ENCODE results near the gene NMNAT1. TPM values are rescaled to one million over a fixed set of nuclear protein-coding genes. Genes with fewer than 3 reads are reported as not detected.

NMNAT1 gene
- total and polyA plus RNA-seq, 2 donors (not counting 1 experiment from before 2014, with no cell fraction given): 11.5 to 17.2 TPM

GRCh38 chr1:9927259-9927658 lies 16.0 kb upstream of the NMNAT1 start:
- no peak overlapping the region for H3K9ac ChIP-seq (ENCODE audit: insufficient read depth, low read length)

GRCh38 chr1:9929431-9930385 lies 13.6 kb upstream of the NMNAT1 start:
- Histone ChIP-seq H3K4me3 (replicated peaks in 1 of 4; ENCODE audit: control extremely low read depth in 1 of 4, insufficient read depth in 1 of 4, low read depth in 3 of 4, low read length in 4 of 4) (no peak overlapping the region), H3K36me3 (ENCODE audit: control insufficient read depth, insufficient read depth, low read length) (no peaks in the 10 kb centered on the region), H3K9me3 (ENCODE audit: control insufficient read depth, insufficient read depth, low read depth, low read length) (no peaks in the 10 kb centered on the region), H2AFZ (ENCODE audit: low read length) (no peak overlapping the region), H4K20me1 (ENCODE audit: control insufficient read depth, extremely low read depth, insufficient read depth, low read length) (no peaks in the 10 kb centered on the region), H3K27ac (ENCODE audit: insufficient read depth, low read length) (no peak overlapping the region), H3K79me2 (ENCODE audit: control insufficient read depth, insufficient read depth, low read length) (no peaks in the 10 kb centered on the region), H3K9ac (ENCODE audit: insufficient read depth, low read length) (no peak overlapping the region), H3K4me2 (ENCODE audit: extremely low read depth, insufficient read depth, low read length) (no peak overlapping the region), H3K4me1 (ENCODE audit: control insufficient read depth, extremely low read depth, insufficient read depth, low read length) (no peaks in the 10 kb centered on the region), H3K27me3 (ENCODE audit: control insufficient read depth, insufficient read depth, low read length) (no peaks in the 10 kb centered on the region)
- DNase-seq (ENCODE audit: low read depth in 2 of 2): no peak
- TF ChIP-seq, protein P1, sequence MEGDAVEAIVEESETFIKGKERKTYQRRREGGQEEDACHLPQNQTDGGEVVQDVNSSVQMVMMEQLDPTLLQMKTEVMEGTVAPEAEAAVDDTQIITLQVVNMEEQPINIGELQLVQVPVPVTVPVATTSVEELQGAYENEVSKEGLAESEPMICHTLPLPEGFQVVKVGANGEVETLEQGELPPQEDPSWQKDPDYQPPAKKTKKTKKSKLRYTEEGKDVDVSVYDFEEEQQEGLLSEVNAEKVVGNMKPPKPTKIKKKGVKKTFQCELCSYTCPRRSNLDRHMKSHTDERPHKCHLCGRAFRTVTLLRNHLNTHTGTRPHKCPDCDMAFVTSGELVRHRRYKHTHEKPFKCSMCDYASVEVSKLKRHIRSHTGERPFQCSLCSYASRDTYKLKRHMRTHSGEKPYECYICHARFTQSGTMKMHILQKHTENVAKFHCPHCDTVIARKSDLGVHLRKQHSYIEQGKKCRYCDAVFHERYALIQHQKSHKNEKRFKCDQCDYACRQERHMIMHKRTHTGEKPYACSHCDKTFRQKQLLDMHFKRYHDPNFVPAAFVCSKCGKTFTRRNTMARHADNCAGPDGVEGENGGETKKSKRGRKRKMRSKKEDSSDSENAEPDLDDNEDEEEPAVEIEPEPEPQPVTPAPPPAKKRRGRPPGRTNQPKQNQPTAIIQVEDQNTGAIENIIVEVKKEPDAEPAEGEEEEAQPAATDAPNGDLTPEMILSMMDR (conservative IDR thresholded peaks at IDR 0.05 in 1 of 2, IDR thresholded peaks at IDR 0.05 in 1 of 2; ENCODE audit: low read depth in 1 of 2, low read length in 2 of 2): no peak
- no peak for TF ChIP-seq EZH2 (IDR thresholded peaks at IDR 0.05; ENCODE audit: low read length, missing control alignments)

More at GRCh38 chr1:9927259-9927658, 16.0 kb upstream of the NMNAT1 start:
- no peak overlapping the region for H3K4me2 ChIP-seq (ENCODE audit: extremely low read depth, insufficient read depth, low read length)
- no peaks in the 10 kb centered on the region for H3K4me1 ChIP-seq (ENCODE audit: control insufficient read depth, extremely low read depth, insufficient read depth, low read length)
- no peaks in the 10 kb centered on the region for H3K27me3 ChIP-seq (ENCODE audit: control insufficient read depth, insufficient read depth, low read length)
- no peak overlapping the region for H3K27ac ChIP-seq (ENCODE audit: insufficient read depth, low read length)
- no peaks in the 10 kb centered on the region for H4K20me1 ChIP-seq (ENCODE audit: control insufficient read depth, extremely low read depth, insufficient read depth, low read length)
- H3K9me3 ChIP-seq (ENCODE audit: control insufficient read depth, insufficient read depth, low read depth, low read length): no peaks in the 10 kb centered on the region
- H2AFZ ChIP-seq (ENCODE audit: low read length): no peak overlapping the region
- H3K79me2 ChIP-seq (ENCODE audit: control insufficient read depth, insufficient read depth, low read length): no peaks in the 10 kb centered on the region
- no peaks in the 10 kb centered on the region for H3K36me3 ChIP-seq (ENCODE audit: control insufficient read depth, insufficient read depth, low read length)
- no peak overlapping the region for H3K4me3 ChIP-seq (replicated peaks in 1 of 4; ENCODE audit: control extremely low read depth in 1 of 4, insufficient read depth in 1 of 4, low read depth in 3 of 4, low read length in 4 of 4)
- TF ChIP-seq EZH2 (IDR thresholded peaks at IDR 0.05; ENCODE audit: low read length, missing control alignments): no peak
- TF ChIP-seq, protein P1 (conservative IDR thresholded peaks at IDR 0.05 in 1 of 2, IDR thresholded peaks at IDR 0.05 in 1 of 2; ENCODE audit: low read depth in 1 of 2, low read length in 2 of 2): no peak
- no peak for DNase-seq (ENCODE audit: low read depth in 2 of 2)

DNA sequence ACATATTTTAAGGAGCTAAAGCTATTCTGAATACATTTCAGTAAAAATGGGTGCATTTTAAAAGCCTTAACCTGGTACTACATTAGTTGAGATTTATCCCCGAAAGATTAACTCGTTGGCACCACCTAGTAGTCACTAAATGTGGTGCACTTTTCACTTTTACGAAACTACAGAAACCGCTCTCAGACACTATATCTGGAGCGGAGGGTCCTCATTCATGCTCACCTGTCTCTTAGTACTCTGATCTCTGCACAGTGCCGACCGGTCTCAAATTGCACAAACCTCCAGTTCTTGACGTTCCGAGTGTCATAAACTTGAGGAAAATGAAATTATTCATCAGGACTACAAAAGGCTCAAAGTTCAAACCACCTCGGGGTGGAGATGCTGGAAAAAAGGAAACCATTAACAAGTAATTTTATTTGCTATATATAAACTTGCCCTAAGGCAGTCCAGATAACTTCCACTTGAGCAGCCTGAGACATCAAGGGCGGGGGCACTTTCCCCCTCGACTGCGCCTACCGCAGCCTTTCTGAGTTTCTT lies 806 bp upstream of the NMNAT1 start:
- Histone ChIP-seq H2AFZ (ENCODE audit: low read length) (peak overlapping the region; percentile 93), H3K4me3 (replicated peaks in 1 of 4; ENCODE audit: control extremely low read depth in 1 of 4, insufficient read depth in 1 of 4, low read depth in 3 of 4, low read length in 4 of 4) (peak overlapping the region; percentile 84 to 99 (median 92)), H3K9ac (ENCODE audit: insufficient read depth, low read length) (peak overlapping the region; percentile 90), H3K27me3 (ENCODE audit: control insufficient read depth, insufficient read depth, low read length) (no peaks in the 10 kb centered on the region), H3K4me2 (ENCODE audit: extremely low read depth, insufficient read depth, low read length) (peak overlapping the region; percentile 87), H3K79me2 (ENCODE audit: control insufficient read depth, insufficient read depth, low read length) (peaks cover 5% of the 10 kb centered on the region), H3K4me1 (ENCODE audit: control insufficient read depth, extremely low read depth, insufficient read depth, low read length) (no peaks in the 10 kb centered on the region), H3K9me3 (ENCODE audit: control insufficient read depth, insufficient read depth, low read depth, low read length) (no peaks in the 10 kb centered on the region), H4K20me1 (ENCODE audit: control insufficient read depth, extremely low read depth, insufficient read depth, low read length) (no peaks in the 10 kb centered on the region), H3K27ac (ENCODE audit: insufficient read depth, low read length) (peak overlapping the region; percentile 88), H3K36me3 (ENCODE audit: control insufficient read depth, insufficient read depth, low read length) (peaks cover 3% of the 10 kb centered on the region)
- DNase-seq (ENCODE audit: low read depth in 2 of 2): peak; percentile 51 to 70
- TF ChIP-seq, protein P1 (conservative IDR thresholded peaks at IDR 0.05 in 1 of 2, IDR thresholded peaks at IDR 0.05 in 1 of 2; ENCODE audit: low read depth in 1 of 2, low read length in 2 of 2): peak; percentile 49 to 52
- TF ChIP-seq EZH2 (IDR thresholded peaks at IDR 0.05; ENCODE audit: low read length, missing control alignments): no peak

Data from fibroblast of lung (primary cell).